ELR (cell line): ENCODE results near the gene MEGF9.
"Not testable (repeated sequence)": the region's sequence is repeated elsewhere in the genome, so short reads cannot be mapped to it uniquely, and the experiment has no call there.

Experiments used
- DNase-seq: peaks from one replicate; pipeline ENCODE4 v3.0.0-alpha.2; 2015; ENCODE audit warnings: low read depth

MEGF9 gene

DNA sequence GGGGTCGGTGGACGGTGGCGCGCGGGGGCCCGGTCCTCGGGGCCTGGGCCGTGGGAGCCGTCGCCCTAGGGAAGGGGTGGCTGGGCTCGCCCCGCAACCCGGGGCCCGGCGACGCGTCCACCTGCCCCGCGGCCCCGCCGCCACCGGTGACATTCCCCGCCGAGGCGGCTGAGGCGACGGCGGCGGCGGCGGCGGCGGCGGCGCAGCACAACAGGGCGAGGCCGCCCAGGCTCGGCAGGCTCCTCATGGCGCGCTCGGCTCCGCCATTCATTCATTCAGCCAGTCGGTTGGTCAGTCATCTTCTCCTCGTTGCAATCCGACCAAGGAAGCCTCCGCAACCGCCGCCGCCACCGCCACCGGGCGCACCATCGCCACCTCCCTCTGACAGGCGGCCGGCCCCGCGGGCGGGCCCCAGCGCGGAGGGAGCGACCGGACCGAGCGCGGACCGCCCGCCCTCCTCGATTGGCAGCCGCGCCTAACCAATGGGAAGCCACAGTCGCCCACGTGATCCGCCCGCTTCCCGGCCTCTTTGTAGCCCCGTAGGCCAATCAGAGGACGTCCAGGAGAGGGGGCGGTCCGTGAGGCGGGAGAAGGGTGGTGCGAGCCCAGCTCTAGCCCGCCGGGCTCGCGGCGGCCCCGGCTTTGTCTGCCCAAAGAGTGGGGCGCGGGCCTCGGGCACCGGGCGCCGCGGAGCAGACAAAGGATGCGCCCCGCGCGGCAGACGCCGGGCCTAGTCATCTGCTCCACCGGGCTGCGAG lies at the start of gene MEGF9:
TSS of gene MEGF9 (minus strand) at position 383 of the 758 bp plus-strand sequence. CDS start at position 271, 112 bp downstream.
- peak; percentile 99 for DNase-seq

DNA sequence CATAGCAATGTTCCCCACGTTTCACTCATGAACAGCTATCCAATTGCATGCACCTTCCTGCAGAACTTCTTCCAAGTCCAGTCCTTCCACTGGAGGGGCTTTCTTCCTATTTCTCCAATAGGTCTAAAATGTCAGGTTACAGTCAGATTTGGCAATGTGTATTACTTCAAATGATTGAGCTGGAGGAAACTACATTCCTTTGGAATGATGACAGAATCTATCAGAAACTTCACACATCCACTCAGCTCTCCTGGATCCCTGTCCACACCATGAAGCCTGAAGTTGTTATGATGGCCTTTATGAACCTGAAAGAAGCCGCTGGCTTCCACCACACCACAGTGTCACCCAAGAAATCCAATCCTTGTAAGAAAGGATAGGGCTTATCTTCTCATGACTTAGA lies 46.7 kb upstream of the MEGF9 start:
- DNase-seq, result no peak

DNA sequence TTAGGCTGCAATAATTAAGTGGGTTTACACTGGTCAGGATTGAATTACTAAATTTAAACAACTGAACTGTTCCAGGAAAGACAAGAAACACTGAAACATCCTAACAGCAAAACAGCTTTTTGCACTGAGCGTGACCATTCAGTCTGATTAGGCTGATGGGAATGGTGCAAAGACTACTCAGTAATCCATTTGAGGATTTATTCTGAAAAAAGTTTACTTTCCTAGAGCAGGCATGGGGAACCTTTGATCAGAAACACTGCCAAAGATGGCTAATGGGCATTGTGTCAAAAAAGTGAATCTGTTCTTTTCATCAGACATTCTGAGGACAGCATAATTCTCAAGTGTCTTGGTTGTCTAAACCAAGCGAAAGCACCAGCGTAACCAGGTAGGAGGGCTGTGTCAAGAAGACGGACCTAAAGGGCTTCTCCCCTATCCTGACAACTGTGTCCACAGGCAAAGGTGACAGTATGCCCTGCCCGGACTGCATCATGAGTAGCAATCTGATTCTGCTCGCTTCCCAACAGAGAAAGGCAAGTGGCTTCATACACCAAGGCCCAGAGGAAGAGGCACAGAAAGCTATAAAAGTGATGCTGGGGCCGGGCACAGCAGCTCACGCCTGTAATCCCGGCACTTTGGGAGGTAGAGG lies 45.6 kb upstream of the MEGF9 start:
- no peak for DNase-seq

DNA sequence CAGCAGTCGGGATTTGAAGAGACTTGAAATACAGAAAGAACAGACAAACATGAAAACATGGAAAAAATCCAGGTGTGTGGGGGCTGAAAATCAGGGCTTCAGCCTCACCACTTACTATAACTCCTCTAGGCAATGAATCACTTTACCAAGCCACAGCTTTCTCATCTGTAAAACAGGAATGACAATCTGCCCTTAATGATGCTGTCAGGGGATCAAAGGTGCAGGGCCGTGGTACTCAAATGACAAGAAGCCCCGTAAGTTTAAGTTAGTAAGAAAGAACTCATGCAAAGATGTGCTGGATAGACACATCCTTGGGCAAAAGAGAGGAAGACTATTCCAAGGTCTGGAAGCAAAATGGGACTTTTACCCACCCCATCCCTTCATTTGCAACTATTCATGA lies 44.3 kb upstream of the MEGF9 start:
- DNase-seq, result no peak

DNA sequence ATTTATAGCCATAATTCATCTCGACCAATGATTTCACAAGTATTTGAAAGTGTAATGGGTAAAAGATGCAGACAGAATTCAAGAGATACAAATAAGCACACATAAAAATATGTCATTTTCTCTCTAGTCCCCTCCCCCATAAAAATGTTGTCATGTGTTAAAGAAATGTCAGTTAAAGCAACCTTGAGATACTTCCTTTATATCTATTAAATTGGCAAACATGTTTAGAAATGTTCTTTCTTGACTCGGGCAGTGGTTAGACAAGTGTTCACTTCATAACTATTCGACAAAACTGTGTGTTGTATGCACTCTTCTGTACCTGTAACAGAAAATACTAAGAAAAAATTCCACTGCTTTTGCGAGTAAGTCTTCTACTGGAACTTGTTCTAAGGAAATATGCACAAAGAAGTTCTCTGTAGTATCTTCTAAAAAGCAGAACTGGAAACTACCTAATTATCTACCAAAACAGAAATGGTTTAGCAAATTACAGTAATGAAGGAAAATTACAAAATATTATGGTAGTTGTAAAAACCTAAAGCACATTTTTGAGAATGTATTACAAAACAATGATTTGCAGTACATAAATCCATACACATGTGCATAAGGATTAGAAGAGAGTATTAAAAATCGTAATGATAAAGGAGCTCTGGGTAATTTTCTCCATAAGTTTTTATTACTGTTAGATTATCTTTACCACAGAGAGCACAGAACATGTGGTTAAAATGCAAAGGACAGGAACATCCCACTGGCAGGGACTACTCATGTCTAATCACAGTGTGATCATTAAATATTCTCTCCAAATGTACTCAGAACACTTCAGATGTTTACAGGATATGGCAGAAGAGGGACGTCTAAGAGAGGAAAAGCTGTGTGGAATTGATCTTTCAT lies 43.0 kb upstream of the MEGF9 start:
- DNase-seq, result no peak

DNA sequence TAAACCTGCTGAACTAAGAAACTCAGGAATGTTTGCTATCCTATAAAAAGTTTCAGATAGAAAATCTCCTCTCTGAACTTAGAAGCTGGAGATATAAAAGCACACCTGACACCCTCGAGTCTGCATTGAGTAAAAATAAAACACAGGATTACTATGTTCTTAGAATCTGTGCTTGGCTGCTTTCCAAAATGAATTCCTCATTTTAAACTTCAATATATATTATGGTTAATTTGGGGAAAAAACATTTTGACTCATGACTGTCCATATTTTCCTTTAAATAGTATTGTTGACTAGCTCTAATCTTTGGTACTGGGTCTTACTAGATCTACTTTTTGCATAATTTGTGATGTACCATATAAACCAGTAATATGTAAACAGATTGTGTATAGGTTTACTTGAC lies 42.3 kb upstream of the MEGF9 start:
- DNase-seq, result no peak

DNA sequence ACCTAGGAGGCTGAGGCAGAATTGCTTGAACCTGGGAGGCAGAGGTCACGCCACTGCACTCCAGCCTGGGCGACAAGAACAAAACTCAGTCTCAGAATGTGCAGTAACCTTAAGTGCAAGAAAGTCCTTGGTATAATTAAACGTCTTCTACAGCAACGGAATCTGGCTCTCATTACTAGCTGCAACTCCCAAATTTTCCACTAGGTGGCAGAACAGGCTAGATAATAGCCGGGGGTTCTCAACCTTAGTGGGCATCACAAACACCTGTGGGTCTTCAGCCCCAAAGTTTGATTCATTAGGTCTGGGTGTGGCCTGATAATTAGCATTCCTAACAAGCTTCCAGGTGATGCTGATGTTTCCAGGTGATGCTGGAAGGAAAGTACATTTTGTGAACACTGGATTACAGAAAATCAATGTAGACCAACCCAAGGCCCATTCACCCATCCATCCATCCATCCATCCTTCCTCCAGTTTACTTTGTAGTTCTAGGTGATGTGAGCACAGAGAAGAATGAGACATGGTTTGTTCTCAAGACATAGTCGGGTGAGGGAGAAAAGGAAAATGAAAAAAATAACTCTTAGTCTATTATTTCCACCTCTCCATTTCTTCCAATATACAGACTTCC lies 41.7 kb upstream of the MEGF9 start:
- peak; percentile 66 for DNase-seq

DNA sequence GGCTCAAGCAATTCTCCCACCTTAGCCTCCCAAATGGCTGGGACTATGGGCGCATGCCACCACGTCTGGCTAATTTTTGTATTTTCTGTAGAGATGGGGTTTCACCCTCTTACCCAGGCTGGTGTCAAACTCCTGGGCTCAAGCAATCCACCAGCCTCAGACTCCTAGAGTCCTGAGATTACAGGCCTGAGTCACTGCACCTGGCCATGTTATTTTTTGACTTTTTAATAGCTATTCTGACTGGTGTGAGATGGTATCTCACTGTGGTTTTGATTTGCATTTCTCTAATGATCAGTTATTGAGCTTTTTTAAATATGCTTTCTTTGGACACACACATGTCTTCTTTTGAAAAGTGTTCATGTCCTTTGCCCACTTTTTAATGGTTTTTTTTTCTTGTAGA lies 40.8 kb upstream of the MEGF9 start:
- no peak for DNase-seq

DNA sequence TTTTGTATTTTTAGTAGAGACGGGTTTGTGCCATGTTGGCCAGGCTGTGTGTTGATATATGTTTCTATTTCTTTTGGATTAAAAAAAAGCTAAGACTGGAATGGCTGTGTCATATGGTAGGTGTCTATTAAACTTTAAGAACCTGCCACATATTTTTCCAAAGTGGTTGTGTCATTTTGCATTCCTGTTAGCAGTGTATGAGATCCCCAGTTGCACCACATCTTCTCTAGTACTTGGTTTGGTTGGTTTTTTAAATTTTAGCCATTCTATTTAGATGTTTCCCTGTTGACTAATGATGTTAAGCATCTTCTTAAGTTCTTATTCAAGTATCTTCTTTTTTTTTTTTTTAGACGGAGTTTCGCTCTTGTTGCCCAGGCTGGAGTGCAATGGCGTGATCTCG lies 36.2 kb upstream of the MEGF9 start:
- DNase-seq, result no peak

DNA sequence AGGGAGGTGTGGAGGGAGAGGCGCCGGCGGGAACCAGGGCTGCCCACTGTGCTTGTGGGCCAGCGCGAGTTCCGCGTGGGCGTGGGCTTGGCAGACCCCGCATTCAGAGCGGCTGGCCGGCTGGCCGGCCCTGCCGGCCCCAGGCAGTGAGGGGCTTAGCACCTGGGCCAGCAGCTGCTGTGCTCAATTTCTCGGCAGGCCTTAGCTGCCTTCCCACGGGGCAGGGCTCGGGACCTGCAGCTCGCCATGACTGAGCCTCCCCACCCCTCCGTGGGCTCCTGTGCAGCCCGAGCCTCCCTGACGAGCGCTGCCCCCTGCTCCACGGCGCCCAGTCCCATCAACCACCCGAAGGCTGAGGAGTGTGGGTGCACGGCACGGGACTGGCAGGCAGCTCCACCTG lies 32.1 kb upstream of the MEGF9 start:
- not testable (repeated sequence) for DNase-seq

DNA sequence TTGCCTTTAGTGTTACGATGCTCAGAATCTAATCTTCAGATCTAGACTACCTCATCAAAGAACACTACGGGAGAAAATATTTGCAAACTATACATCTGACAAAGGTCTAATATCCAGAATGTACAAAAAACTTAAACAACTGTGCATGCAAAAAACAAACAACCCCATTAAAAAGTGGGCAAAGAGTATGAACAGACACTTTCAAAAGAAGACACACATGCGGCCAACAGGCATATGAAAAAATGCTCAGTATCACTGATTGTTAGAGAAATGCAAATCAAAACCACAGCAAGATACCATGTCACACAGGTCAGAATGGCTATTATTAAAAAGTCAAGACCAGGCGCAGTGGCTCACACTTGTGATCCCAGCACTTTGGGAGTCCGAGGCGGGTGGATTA lies 31.0 kb upstream of the MEGF9 start:
- no peak for DNase-seq

DNA sequence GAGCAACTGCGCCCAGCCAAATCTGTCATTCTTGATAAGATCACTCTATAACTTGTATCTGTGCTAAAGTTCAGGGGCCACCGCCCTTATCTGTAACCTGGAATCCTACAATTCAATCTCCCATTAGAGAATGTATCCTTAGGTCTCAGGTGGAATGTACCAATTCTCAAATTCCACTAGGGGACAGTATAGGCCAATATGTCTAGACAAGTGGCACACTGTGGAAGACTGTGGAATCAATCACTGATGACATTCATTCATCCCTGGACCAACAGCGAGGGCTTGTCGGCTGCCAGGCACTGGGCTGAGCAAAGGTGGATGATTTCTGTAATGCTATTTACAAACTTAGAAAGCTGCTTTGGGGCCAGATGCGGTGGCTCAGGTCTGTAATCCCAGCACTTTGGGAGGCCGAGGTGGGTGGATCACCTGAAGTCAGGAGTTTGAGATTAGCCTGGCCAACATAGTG lies 28.7 kb upstream of the MEGF9 start:
- peak; percentile 66 for DNase-seq

DNA sequence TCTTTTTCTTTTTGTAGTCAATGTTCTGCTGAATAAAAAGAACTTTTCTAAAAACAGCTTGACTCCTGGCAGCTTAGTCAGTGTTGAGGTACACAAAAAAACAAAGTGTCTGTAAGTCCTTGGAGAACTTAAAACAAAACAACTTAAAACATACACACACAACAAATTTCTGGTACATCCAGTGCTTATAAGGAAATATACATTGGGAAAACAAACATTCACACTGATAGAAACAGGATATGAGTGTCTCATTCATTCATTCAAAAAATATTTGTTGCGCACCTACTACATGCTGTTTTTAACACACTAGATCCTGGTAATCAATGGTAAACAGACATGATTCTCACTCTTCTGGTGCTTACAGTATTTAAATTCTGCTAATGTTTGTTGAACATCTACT lies 27.4 kb upstream of the MEGF9 start:
- peak; percentile 20 for DNase-seq

DNA sequence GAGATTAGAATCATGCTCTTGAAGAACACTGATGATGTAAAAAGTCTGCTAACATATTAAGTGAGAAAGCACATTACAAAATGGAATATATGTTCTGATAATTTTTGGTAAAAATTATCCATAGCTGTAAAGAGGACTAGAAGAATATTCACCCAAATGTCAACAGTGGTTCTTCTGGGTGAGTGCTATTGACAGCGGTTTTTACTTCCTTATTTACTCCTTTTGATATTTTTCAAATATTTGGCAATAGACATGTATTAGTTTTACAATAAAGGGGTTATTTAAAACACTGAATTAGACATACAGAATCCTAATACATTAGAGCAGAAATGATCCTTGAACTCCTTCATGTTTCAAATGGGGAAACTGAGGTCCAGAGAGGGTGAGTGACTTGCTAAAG lies 26.9 kb upstream of the MEGF9 start:
- no peak for DNase-seq

DNA sequence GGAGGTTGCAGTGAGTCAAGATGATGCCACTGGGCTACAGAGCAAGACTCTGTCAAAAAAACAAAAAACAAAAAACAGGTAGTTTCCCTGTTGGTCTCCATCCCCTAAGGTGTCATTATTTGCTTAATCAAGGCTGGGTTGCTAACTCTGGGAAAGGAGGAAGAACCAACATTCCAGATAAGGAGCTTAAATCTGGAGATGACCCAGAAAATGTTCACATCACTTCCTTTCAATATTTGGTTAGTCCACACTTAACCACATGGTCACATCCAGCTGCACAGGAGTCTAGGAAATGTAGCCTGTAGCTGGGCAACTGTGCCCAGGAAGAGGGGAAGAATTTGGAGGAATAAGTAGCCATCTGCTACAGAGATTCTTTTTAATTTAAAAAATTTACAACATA lies 25.9 kb upstream of the MEGF9 start:
- DNase-seq, result no peak

DNA sequence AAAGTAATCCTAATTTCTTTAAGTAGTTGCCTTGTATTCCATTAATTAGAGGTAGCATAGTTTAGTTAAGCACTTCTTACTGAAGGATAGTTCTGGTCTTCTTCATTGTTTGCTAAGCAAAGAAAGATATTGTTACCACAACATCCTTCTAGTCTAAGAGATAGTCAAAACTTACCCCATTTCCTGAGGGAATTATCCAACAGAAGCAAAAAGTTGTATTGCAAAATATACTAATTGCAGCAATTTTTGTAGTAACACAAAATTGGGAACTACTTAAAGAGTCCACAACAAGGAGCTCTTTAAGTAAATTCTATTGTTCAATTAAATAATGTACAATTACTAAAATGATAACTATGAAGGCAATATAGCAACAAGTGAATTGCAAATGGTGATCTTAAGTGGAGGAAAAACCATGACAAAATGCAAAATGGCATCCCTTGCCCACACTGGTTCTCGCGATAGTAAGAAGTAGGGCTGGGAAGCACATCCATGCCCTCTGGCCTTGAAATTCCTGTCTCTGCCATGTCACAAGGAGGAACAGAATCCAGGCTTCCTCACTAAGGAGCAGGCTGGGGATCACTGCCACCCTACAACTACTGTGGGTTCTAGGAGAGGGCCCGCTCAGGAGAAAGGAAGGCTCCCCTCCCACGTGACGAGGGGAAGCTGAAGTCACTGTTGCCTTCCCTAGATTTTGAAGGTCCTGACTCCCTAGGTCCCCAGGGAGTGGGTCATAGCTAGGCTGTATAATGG lies 23.3 kb upstream of the MEGF9 start:
- DNase-seq, result no peak

DNA sequence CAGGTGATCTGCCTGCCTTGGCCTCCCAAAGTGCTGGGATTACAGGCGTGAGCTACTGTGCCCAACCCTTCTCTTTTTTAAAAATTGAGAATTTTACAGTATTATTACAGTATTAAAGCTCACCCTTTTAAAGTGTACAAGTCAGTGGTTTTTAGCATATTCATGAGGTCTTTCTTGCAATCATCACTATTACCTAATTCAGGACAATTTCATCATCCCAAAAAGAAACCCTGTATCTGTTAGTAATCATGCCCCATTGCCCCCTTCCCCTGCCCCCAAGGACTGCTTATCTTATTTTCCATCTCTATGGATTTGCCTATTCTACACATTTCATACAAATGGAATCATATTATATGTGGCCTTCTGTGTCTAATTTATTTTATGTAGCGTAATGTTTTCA lies 22.6 kb upstream of the MEGF9 start:
- DNase-seq, result no peak

DNA sequence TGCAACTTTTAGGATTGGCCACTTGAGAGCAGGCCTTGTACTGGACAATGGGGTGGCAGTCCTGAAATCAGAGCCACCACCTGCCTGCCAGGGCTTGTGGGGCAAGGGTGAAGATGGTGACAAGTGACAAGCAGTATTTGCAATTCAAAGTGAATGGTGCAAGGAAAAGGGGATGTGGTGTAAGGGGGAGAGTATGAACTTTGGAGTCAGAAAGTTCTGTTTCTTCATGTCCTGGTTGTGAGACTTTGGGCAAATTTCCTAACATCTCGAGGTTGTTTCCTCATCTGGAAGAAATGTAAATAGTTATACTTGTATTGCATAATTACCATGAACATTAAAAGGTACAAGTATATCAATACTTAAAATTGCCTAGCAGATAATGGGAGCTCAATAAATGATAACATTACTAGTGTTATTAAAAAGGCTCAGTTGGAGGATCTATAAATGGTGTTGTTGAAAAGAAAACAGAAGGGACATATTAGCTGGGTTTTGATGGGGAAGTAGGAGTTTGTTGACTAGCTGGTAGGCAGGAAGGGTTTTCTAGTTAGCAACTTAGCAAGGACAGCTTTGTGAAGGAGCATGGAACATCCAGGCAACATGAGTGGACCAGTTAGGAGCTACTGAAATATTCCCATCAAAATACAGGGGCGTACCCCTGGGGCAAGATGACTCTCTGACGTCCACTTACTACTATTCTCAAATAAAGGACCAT lies 21.3 kb upstream of the MEGF9 start:
- DNase-seq, result no peak

DNA sequence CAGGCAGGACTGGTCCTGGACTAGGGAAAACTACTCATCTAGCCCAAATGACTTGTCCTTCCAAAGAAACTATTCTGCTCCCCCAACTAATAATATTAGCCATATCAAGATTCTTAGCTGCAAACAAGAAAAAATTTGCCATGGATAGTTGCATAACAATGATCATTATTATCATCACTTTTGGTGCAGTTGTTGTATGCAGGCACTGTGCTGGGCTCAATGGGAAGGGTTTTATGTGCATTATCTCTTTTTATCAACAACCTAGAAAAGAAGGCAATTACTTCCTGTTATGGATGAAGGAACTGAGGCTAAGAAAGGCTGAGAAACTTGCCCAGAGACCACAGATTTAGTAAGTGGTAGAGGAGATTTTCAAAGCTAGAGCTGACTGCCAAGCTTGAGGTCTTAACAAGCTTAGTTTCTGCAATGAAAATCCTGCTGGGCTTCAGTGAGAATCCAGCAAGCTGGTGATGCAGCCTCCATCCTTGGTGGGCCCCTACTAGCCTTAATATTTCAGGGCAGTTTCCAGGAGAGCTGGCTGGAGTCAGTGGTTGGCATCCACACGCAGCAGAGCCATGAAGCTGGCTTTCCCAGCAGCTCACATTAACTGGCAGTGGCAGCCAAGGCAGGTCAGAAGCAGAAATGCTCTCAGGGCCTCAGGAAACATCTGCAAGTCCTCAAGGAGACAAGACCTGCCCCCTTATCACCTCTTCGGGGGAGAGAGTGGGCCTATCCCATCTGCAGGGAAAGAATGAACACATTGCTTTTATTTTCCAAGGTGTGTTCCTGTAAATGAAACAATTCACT lies 20.5 kb upstream of the MEGF9 start:
- no peak for DNase-seq

DNA sequence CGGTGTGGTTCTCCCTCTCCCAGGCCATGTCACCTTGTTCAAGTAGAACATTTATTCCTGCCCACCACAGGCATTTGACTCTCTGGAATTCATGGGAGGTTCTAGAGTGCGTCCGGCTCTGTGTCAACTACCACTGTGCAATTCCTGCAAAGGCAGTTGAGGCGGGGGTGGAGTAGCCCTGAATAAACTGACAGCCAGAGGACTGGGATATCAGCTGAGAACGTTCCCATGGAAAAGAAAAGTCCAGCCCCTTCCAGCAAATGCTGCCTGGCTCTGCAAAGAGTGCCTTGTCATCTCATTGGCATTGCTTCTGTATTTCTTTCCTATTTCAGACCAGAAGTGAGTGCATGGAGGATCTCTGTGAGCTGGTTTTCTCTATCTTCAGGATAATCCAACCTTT lies 18.9 kb upstream of the MEGF9 start:
- DNase-seq, result no peak
